Choroid plexus epithelial cell (primary cell): ENCODE results near the gene FSTL4.

ENCODE experiments used
- DNase-seq: peaks from one replicate; pipeline ENCODE4 v3.0.0-alpha.2; 2010; ENCODE audit warnings: low read depth
- H3K4me3 ChIP-seq: 2 replicates; pipeline ENCODE4 v1.5.1; 2011; ENCODE audit warnings: low read depth, mild to moderate bottlenecking, control low read depth, low read length, moderate library complexity
- CTCF ChIP-seq: conservative IDR thresholded peaks from 2 replicates; pipeline ENCODE4 v1.5.1; 2011; ENCODE audit warnings: low read depth, mild to moderate bottlenecking, control low read depth, inconsistent platforms, low read length, moderate library complexity

Gene FSTL4

DNA sequence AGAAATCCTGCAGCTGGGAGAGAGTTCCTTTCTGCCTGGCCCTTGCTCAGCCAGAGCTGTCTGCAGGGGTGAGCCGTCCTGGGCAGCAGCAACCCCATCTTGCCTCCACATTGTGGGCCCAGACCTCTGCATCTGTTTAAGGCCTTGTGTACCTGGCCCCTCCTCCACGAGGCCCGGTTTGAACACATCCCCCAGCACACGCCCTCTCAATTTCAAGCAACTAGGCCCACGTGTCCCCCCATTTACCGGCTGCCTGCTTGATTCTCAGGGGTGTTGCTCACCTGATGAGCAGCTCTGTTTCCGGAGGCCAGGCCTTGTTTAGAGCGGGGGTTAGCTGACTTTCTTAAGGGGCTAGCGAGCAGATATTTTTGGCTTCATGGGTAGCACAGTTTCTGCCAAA is 378.7 kb downstream of the FSTL4 start:
- TF ChIP-seq CTCF: no peak
- no peak for DNase-seq
- no peak overlapping the region for H3K4me3 ChIP-seq

DNA sequence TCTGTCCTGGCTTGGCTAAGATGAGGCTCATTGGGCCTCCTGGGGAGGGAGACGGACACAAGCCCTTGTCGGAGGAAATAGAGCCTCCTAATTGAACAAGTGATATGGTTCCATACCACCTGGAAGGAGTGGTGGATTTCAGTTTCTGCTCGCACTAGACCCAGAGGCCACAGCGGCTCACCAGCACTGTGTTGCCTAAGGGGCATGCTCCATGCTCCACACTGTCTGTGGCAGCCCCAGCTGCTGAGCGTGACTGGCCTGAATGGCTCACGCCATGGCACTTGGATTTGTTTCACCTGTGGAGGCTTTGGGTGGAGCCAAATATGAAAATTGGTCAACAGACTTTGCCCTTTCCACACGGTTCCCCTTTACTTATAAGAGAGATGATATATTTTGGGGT is 379.4 kb downstream of the FSTL4 start:
- H3K4me3 ChIP-seq: no peak overlapping the region
- no peak for TF ChIP-seq CTCF
- DNase-seq: no peak

DNA sequence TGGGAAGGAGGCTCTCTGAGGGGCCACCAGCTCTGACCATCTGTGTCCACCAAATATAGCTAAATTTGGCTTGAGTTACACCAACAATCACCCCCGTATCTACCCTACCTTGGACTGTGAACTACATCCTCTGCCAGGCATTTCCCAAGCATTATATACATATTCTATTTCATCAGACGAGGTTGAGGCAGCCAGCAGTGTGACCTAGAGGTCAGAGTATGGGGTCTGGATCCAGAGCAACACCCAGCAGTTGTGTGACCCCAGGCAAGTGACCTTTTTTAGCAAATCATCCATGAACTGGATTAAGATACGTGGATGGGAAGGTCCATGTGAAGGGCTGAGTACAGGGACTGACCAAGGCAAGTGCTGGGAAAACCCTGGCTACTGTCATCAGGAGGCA is 379.9 kb downstream of the FSTL4 start:
- H3K4me3 ChIP-seq: no peak overlapping the region
- no peak for TF ChIP-seq CTCF
- DNase-seq: no peak

GRCh38 chr5:133232011-133232410 is 380.3 kb downstream of the FSTL4 start:
- no peak overlapping the region for H3K4me3 ChIP-seq
- TF ChIP-seq CTCF: no peak
- DNase-seq: no peak

- no peak overlapping the region for H3K4me3 ChIP-seq
- no peak for TF ChIP-seq CTCF
- no peak for DNase-seq
These were observed 381.3 kb downstream of the FSTL4 start for GRCh38 chr5:133230823-133231578.

DNA sequence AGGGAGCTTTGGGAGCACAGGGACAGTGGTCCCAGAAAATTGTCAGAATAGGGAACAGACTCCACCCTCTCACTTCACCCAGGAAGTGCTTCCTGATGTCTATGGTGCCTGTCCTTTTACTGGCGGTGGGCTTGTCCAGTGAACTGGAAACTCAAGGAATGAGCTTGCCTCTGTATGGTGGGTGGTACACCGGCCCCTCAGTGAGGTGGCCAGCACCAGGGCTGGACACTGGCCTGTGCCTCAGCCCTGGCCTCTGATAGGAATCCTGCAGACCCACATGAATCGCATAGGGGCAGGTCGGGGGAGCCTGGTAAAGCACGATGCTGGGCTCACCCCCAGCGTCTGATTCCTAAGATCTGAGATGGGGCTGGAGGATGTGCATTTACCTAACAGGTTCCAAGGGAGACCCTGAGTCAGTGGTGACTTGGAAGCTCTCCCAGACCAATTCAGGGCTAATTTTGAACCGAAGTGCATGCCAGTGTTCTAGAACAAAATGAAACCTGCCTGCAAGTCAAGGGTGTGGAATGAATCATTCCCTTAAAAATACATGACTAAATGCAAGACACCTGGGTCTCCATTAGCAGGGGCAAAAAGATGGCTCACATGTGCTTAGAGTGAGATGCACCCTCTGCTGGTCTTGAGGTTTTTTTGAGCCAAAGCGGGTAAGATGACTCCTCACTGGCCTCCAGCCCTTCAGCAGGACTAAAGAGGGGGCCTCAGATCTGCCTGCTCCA is 382.2 kb downstream of the FSTL4 start:
- H3K4me3 ChIP-seq: no peak overlapping the region
- no peak for DNase-seq
- TF ChIP-seq CTCF: no peak

DNA sequence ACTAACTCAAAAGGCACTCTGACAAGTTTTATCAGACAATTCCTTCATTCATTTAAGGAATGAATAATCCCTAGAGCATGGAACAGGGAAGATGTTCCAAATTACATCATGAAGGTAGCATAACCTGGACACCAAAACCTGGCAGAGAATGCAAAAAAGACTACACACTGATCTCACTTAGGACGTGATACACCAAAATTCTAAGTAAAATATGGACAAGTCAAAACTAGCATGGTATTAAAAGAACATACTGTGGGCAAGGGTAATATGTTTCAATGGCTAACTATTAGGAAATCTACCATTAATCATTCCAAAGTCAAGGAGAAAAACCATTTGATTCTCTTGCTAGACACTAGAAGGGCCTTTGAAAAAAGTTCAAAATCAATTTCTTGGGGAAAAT is 384.0 kb downstream of the FSTL4 start:
- DNase-seq: no peak
- TF ChIP-seq CTCF: no peak
- no peak overlapping the region for H3K4me3 ChIP-seq
